NCI-H748 (cell line): Measurements from ENCODE around the gene FGD6.
"Not testable (repeated sequence)": the region's sequence is repeated elsewhere in the genome, so short reads cannot be mapped to it uniquely, and the experiment has no call there.

Experiments used
- DNase-seq: peaks from one replicate; lab custom pipeline; 2025; ENCODE audit not compliant: unreplicated experiment; lab: John Stamatoyannopoulos, UW

FGD6 gene

DNA sequence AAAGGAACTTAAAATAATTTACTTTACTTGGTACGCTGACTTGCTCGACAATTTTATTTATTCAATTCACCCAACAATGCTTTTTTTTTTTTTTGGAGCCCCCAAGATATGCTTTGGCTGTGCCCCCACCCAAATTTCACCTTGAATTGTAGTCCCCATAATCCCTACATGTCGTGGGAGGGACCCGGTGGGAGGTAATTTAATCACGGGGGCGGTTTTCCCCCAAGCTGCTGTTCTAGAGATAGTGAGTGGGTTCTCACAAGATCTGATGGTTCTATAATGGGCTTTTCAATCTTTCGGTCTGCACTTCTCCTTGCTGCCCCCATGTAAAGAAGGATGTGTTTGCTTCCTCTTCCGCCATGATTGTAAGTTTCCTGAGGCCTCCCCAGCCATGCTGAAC, 10.4 kb downstream of the FGD6 start:
- DNase-seq, result no peak

GRCh38 chr12:95205685-95206084, 11.6 kb downstream of the FGD6 start:
- no peak for DNase-seq

- no peak for DNase-seq
These were observed 12.1 kb downstream of the FGD6 start for GRCh38 chr12:95205016-95205624.

DNA sequence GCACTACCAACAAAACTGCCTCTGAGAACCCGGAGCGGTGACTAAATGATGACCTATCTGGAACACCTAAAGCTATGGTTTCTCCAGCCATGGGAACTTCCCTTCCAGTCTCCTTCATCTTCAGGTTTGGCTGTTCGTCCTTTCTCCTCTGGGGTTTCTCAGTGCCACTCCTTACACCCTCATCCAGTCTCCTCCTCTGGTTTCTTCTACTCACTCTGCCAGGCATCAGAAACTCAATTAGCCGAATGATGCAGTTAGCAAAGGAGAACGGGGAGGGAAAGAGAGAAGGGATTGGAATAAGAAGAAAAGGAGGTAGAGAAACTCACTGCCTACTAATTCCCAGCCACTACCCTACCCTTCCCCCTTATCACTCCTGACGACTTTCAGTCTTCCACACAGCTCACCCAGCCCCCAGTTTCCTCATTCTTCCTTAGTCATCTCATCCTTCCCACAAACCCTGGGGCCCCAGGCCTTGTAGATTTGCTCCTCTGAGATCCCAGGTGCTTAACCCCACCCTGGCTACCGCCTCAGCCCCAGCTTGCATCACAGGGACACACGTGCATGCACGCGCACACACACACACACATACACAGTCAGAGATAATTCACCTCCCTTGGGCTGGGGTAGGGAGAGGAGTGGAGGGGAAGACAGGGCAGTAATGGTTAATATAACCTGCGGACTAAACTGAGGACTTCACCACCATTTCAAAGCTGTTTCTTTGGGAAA, 13.0 kb downstream of the FGD6 start:
- DNase-seq, result no peak

GRCh38 chr12:95203487-95204030, 13.7 kb downstream of the FGD6 start:
- DNase-seq, result no peak

DNA sequence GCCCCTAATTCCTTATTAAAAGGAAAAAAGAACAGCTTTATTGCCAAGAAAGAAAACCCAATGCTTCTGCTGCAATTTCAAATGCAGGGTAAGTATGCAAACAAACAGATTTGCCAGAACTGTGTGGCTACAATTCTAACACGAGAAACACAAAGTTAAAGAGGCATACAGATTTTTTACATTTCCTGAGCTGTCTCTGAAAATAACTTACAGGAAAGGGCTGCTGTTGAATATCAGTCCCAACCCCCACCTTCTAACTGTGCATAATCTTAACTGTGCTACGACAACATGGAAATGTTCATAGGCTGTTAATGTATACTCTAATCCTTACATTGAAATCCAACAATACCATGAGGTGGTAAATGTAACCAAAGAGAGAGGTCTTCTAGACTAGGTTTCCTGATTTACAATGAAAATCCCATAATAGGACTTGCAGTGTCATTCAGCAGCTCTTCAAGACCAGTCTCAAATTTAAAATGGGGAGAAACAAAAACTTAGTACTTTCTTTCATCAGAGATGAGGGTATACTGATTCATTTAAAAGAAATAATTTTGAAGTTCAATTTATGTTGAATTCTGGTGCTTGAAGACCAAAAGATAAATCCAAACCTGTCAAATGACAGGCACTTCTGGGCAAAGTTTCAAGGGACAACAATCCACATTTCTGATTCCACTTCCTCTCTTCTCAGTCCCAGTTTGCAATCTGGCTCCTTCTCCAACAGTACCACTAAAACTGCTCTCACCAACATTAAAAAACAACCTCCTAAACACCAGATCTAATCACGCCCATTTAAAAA, 14.4 kb downstream of the FGD6 start:
- no peak for DNase-seq

DNA sequence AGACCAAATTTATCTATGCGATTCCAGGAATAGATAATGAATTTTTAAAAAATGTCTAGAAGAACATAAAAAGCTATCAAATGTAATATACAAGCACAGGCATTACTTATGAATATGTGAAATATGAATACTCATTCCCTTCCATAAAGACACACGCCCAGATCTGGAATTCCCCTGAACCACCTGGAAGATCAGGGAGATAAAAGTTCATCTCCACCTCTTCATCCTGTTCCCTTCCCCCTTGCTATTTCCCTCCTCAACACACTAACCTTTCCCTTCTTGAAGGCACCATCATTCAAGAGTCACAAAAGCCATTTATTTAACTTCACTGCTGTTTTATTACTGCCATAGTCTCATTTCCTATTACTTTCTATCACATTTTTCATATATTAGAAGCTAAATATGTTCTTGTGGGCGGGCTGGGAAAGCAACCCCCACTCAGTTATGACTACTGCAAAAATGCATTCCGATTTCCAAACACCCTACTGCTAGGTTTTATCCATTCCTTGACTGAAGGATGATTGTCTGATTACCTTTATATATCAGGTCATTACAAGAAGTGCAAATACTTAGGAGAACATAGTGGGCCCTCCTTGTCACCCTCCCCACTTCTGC, 16.1 kb downstream of the FGD6 start:
- no peak for DNase-seq

GRCh38 chr12:95200128-95200894, 17.0 kb downstream of the FGD6 start:
- DNase-seq, result no peak

- DNase-seq, result no peak
These were observed 18.4 kb downstream of the FGD6 start for GRCh38 chr12:95198914-95199313.

DNA sequence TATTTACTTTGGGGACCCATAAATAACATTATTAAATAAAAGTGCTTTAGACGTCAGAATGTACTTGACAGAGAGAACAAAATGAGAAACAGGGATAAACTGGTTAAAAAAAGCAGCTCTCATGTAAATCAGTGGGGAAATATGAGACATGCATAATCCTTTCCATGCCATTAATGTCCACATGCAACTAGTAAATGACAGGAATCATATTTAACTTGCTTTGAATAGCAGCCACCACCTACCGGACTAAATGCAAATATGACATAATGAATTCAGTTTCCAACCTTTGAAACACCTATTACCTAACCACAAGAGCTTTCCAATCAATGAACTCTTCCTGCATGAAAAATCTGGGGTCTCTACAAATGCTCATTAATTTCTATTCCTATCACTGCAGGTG, 19.6 kb downstream of the FGD6 start:
- no peak for DNase-seq

GRCh38 chr12:95196875-95197569, 20.2 kb downstream of the FGD6 start:
- not testable (repeated sequence) for DNase-seq

DNA sequence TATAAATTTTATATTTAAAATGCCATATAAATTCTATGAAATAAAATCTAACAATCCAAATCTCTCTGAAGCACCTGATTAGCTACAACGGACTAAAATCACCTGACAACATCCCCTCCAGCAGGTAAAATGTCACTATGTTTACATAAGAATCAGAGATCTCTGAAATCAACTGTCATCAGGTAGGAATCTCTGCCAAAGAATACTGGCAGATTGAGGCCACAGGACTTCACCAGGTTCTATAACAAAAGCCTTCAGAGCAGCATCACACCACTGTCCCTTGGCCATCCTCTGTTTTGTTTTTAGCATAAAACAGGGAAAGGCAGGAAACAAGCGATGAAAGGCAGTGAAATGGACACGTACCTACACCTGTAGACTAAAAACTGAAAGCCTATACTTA, 22.1 kb downstream of the FGD6 start:
- no peak for DNase-seq

DNA sequence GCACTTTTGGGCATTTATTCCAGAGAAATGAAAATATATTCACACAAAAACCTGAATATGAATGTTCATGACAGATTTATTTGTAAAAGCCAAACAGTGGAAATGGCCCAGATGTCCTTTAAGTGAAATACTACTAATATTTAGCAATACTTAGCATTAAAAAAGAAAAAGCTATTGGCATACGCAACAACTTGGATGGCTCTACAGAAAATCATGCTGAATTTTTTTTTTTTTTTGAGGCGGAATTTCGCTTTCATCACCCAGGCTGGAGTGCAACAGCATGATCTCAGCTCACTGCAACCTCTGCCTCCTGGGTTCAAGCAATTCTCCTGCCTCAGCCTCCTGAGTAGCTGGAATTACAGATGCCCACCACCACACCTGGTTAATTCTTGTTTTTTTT, 24.1 kb downstream of the FGD6 start:
- DNase-seq, result no peak

GRCh38 chr12:95192271-95192670, 25.0 kb downstream of the FGD6 start:
- DNase-seq, result no peak

- no peak for DNase-seq
These were observed 26.1 kb downstream of the FGD6 start for GRCh38 chr12:95191060-95191696.

- no peak for DNase-seq
These were observed 29.3 kb downstream of the FGD6 start for GRCh38 chr12:95187865-95188415.

GRCh38 chr12:95185854-95186253, 31.4 kb downstream of the FGD6 start:
- no peak for DNase-seq

GRCh38 chr12:95185072-95185471, 32.2 kb downstream of the FGD6 start:
- no peak for DNase-seq

GRCh38 chr12:95184121-95184520, 33.1 kb downstream of the FGD6 start:
- DNase-seq, result no peak
